Hair follicular keratinocyte (primary cell): ENCODE measurements around the gene RSPO3. TPM values are rescaled to one million over a fixed set of nuclear protein-coding genes. Genes with fewer than 3 reads are reported as not detected.

Experiments used
- total RNA-seq: library from RNA; depleted of rRNA; stranded (reverse); fragments of >200 nt; gene quantifications from 2 replicates; pipeline ENCODE4 v1.2.3, GENCODE V29; 2015

The RSPO3 gene
- total RNA-seq: not detected in 2 replicates

GRCh38 chr6:127118298-127119101 is at the start of gene RSPO3:
RSPO3 (plus strand) TSS chr6:127118671; CDS start chr6:127119193, 522 bp downstream.

Other genes starting within 250 kb of the RSPO3 start
- 9.0 and 18.2 TPM in 2 replicates for gene RNF146, start 148.2 kb downstream of the RSPO3 start, total RNA-seq
- 43.7 and 63.7 TPM in 2 replicates for gene ECHDC1, start 224.9 kb downstream of the RSPO3 start, total RNA-seq